Activated gamma-delta T cell (primary cell): ENCODE data around the gene ST14.
"Not testable (repeated sequence)": the region's sequence is repeated elsewhere in the genome, so short reads cannot be mapped to it uniquely, and the experiment has no call there.

Experiments used
- DNase-seq: peaks from one replicate; lab custom pipeline; 2025; lab: John Stamatoyannopoulos, UW

Gene ST14

DNA sequence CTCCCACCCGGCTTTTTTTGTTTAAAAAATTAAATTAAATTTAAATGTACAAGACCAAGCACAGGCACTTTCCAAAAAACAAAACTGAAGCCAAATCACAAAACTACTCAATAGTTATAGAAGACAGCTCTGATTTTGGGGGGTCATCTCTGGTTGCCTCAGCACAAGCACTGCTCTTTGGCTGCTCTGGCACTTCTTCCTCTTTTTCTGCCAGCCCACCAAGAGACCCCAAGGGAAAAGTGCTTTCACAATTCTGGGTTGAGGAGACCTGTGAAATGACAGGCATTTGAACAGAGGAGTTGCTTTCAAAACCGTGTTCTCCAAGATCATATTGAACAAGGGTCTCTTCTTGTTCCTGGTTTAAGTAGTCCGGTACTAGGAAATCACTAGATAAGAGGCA lies 74.3 kb downstream of the ST14 start:
- DNase-seq: not testable (repeated sequence)

DNA sequence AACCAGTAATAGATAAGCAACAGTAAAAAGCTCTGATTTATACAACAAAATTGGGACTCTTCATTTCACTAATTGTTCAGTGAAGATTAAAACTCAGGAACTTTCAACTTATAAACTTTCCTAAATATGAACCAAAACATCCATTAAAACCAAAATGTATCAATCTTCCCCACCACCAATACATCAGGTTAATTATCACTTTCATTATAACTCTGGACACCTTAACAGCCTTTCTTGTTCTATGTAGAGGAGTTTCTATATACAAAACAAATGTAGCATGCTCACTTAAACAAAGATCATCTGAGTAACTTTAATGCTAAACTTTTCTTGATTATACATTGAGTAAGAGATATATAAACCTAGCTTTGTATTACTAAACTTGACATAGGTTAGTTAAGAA lies 74.7 kb downstream of the ST14 start:
- DNase-seq: no peak

DNA sequence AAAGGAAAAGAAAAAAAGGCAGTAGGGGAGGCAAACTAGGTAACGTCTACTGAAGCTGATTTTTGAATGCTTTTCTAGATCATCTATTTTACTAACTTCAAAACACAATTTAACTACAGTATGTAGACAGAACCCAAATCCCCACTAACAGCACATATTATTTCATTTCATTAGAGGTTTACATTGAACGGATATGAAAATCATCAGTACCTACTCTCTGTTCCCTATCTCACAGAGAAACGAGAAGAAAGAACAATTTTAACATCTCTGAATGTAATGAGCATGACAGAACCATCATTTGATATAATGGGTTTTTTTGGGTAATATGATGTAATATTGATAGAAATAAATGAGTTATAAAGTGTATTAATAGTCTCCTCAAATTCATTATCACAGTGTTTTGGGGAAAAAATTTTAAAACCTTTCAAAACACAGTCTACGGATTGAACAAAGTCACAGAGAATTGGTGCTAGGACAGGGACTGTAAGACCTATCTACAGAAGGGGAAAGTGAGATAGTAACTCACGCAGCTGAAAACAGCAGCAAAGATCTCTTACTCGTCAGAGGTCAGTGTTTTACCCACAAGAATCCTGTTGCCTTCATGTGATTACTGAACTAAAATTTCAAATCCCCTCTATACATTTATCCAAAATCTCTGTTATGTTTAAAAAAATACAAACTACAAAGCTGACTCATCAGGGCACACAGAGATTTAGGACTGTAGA lies 77.9 kb downstream of the ST14 start:
- no peak for DNase-seq

DNA sequence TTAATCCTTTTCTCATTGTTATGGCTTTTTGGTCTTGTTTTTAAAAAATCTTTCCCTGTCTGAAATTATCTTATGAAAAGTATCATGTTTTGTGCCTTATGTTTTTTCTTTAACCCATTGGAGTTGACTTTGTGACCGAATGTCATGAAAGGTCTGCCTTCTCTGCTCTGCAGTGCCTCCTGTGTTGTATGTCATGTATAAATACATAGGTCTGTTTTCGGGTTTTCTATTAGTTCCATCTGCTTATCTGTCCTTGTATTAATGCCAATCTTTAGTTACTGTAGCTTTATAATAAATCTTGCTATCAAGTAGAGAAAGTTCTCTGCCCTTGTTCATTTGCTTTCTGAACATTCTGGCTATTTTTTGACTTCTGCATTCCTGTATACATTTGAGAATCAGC lies 82.1 kb downstream of the ST14 start:
- DNase-seq: no peak

DNA sequence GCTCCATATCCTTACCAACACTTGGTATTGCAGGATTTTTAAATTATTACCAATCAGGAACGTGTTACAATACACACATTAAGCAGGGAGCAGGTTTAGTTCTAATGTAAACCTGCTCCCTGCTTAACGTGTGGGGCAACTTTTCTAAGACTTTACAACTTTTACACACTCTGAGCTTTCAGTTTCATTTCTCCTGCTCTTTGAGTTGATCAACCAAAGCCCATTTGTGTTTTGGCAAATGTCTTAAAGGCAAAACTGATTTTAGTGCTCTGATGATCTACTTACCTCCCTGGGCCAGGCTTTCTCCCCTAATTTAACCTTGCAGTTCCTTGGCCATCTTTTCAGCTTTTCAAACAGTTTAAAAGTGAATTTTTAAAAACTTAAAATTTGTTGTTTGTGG lies 84.2 kb downstream of the ST14 start:
- no peak for DNase-seq

DNA sequence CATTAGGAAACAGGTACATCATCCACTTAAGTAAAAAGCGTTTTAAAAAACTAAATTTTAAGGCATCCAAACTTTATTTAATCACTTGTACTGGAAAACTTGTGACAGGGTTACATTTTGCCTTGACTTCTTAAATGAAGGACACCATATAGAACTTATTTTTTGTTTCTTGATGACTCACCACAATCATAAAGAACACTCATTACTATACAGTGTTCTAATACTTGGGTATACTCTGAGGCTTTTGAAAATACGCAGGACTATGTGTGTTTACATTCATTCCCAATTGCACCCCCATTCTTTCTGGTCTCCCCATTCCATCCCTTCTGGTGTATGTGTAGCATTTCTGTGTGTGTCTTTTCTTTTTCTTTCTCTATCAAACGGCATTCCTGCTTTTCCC lies 85.3 kb downstream of the ST14 start:
- no peak for DNase-seq

DNA sequence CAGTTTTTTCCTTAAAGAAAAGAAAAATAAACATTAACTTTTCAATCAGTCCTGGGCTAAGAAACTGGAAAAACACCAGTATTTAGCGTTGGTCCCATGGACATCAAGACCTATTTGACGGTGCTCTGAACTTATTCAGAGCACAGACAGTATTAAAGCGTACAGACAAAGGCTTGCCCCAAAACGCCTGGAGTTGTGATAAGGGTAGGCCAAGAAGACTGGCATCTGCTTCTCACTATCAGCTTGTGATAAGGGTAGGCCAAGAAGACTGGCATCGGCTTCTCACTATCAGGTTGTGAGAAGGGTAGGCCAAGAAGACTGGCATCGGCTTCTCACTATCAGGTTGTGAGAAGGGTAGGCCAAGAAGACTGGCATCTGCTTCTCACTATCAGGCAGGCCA lies 85.8 kb downstream of the ST14 start:
- not testable (repeated sequence) for DNase-seq

DNA sequence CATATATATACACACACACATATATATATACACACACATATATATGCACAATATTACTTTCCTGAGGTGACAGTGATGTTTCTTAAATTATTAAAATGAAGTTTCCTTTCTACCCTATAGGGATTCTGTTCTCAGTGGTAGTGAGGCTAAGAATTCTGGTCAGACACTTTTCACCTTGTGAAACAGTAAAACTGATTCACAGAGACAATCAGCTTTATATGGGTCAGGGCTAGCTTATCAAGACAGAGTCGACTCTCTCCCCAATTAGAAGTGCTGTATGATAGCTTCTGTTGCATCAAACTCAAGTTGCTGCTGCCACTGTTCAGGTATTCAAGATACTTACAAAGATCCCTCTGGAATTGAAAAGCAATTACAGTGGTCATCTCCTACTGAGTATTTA lies 86.7 kb downstream of the ST14 start:
- DNase-seq: no peak

DNA sequence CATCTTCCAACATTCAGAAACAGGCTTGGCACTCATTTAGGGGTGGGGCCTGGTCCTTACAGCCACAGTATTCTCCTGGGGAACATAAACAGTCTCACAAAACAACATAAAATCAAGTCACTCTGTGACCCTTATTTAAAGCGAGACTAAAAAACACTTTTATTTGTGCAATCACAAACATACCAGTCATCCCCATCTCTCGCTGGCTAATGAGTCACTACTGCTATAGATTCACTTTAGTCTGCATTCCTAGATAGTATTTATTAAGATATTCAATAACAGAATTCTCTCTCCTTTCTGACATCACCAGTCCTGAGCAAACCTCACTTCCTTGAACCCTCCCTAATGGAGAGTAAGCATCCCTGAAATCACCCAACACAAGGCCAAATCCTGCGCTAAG lies 87.2 kb downstream of the ST14 start:
- DNase-seq: no peak

DNA sequence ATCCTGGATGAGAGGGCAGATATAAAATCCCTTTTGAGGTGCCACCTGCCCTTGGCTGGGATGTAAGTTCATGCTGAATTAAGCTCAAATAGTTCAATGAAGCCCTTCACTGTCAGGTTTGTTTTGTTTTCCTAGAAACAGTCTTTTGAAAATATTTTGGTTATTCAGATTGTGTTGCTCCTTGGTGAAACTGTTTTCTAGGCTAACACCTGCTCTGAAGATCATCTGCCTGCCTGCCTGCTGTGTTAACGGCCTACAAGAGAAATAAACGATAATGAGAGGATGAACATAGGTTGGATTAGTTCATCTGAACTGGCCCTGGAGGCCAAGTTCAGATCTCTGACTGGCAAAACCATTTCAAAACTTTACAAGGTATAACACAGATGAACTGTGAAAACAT lies 87.7 kb downstream of the ST14 start:
- no peak for DNase-seq

DNA sequence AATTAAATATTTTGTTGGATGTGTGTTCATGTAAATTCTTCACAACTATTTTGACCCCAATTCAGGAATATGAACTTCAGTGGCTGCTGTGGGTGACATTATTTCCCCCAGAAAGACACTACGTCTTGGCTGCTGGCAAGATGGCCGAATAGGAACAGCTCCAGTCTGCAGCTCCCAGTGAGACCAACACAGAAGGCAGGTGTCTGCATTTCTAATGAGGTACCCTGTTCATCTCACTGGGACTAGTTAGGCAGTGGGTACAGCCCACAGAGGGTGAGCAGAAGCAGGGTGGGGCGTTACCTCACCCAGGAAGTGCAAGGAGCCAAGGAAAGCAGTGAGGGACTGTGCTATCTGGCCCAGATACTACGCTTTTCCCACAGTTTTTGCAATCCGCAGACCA lies 89.8 kb downstream of the ST14 start:
- no peak for DNase-seq

DNA sequence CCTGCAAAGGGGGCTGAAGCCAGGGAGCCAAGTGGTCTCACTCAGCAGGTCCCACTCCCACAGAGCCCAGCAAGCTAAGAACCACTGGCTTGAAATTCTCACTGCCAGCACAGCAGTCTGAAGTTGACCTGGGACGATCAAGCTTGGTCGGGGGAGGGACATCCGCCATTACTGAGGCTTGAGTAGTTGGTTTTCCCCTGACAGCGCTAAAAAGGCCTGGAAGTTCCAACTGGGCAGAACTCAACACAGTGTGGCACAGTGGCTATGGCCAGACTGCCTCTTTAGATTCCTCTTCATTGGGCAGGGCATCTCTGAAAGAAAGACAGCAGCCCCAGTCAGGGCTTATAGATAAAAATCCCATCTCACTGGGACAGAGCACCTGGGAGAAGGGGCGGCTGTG lies 90.3 kb downstream of the ST14 start:
- not testable (repeated sequence) for DNase-seq

DNA sequence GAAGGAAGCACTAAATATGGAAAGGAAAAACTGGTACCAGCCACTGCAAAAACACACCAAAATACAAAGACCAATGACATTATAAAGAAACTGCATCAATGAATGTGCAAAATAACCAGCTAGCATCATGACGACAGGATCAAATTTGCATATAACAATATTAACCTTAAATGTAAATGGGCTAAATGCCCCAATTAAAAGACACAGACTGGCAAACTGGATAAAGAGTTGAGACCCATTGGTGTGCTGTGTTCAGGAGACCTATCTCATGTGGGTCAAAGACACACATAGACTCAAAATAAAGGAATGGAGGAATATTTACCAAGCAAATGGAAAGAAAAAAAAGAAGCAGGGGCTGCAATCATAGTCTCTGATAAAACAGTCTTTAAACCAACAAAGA lies 92.2 kb downstream of the ST14 start:
- not testable (repeated sequence) for DNase-seq
